NB4 (cell line): ENCODE data around the gene INSIG2.

ENCODE experiments used
- DNase-seq: peaks from one replicate; pipeline ENCODE4 v3.0.0; 2010; ENCODE audit warnings: low read depth
- H3K4me3 ChIP-seq: one replicate; pipeline ENCODE4 v1.5.1; 2011; ENCODE audit warnings: mild to moderate bottlenecking, low read depth, low read length, moderate library complexity
- MYC ChIP-seq: IDR thresholded peaks from 2 replicates; pipeline ENCODE4 v1.6.1; 2011; ENCODE audit warnings: low read depth, low read length
- POLR2A ChIP-seq: IDR thresholded peaks from 2 replicates; pipeline ENCODE4 v1.6.1; 2011; ENCODE audit warnings: mild to moderate bottlenecking; ENCODE audit not compliant: insufficient read length; ENCODE audit errors: extremely low read depth
- TF ChIP-seq, protein P1 (sequence below): IDR thresholded peaks from one replicate; pipeline ENCODE4 v1.5.1; 2012; ENCODE audit warnings: low read depth, low read length
- TF ChIP-seq, protein P2 (sequence below): IDR thresholded peaks from 2 replicates; pipeline ENCODE4 v1.6.1; 2011; ENCODE audit warnings: low read depth, low read length

Gene INSIG2

DNA sequence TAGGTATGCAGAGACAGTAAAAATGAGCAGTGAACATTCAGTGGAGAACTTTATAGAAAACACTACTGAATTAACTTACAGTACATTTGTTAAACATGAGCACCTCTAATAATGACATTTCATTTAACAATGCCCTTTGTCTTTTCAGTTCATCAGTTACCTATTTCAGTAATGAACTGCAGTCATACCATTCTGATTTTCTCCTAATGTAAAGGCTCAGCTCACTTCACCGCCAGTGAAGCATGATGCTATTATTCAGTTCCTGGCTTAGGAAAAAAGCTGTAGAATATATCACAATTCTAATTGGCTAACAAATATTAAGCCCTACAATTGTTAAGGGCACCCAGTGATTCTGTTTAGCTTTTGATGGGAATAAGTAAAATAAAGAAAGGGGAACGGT is 37.3 kb upstream of the INSIG2 start:
- TF ChIP-seq, protein P1, sequence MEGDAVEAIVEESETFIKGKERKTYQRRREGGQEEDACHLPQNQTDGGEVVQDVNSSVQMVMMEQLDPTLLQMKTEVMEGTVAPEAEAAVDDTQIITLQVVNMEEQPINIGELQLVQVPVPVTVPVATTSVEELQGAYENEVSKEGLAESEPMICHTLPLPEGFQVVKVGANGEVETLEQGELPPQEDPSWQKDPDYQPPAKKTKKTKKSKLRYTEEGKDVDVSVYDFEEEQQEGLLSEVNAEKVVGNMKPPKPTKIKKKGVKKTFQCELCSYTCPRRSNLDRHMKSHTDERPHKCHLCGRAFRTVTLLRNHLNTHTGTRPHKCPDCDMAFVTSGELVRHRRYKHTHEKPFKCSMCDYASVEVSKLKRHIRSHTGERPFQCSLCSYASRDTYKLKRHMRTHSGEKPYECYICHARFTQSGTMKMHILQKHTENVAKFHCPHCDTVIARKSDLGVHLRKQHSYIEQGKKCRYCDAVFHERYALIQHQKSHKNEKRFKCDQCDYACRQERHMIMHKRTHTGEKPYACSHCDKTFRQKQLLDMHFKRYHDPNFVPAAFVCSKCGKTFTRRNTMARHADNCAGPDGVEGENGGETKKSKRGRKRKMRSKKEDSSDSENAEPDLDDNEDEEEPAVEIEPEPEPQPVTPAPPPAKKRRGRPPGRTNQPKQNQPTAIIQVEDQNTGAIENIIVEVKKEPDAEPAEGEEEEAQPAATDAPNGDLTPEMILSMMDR: no peak
- TF ChIP-seq, protein P2, sequence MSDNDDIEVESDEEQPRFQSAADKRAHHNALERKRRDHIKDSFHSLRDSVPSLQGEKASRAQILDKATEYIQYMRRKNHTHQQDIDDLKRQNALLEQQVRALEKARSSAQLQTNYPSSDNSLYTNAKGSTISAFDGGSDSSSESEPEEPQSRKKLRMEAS: no peak
- TF ChIP-seq POLR2A (no peak), MYC (no peak)
- no peak overlapping the region for H3K4me3 ChIP-seq
- DNase-seq: no peak

DNA sequence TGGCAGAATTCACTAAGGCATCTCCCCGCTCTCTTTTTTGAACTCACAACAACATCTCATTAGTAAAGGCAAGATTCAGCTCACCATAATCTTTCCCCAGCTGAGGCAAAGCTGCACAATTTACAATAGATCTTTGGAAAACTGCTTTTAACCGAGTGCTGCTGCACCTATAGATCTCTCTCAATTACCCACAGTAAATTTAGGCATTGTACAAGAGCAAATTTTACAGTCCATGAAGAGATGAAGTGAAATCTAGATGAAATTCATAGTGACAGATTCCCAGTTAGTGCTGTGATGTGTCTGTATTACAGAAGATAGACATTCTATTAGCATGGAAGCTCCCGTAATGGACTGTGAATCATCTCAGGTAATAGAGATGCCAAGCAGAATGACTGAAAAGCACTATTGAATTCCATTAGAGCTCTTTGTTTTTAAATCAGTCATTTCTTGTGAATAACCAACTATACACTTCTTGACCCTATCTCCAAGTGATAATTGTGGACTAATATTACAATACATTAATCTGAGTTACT is 36.4 kb upstream of the INSIG2 start:
- no peak overlapping the region for H3K4me3 ChIP-seq
- TF ChIP-seq, protein P2: no peak
- TF ChIP-seq MYC: no peak
- TF ChIP-seq, protein P1: no peak
- TF ChIP-seq POLR2A: no peak
- no peak for DNase-seq

DNA sequence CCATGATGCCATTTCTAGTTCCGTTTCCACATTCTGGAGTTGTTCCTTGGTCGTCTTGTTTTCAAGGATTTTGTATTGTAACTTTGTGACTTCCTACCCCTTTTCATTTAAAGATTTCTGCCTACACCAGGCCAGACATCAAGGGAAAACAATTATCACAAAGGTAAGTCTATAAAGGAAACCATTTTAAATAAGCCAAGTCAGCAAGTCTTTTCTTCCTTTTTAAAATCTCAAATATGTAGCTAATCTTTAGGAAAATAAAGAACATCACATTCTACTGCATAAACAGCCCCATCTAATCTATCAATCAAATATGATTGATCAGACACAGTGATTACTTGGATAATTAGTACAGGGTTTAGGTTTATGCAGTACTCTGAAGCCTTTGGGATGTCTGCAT is 35.8 kb upstream of the INSIG2 start:
- no peak for TF ChIP-seq POLR2A
- no peak for TF ChIP-seq MYC
- TF ChIP-seq, protein P2: no peak
- TF ChIP-seq, protein P1: no peak
- no peak for DNase-seq
- H3K4me3 ChIP-seq: no peak overlapping the region

DNA sequence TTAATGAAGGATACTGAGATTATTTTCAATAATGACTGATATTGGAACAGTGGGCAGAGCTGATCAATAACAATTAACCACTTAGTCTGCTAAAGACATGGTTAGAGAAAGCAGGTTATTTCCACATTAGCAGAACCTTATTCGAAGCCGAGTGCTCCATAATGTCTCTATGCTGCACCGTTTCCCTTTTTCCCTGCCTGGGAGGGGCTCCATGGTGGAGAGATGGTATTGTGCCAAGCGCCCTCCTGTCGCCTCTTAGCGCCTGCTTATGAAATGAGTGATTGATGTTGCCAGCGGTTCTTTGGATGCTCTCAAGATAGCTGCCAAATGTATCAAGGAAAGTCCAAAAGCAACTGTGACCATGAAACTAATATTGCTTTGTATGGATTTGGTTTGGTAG is 34.6 kb upstream of the INSIG2 start:
- no peak overlapping the region for H3K4me3 ChIP-seq
- DNase-seq: no peak
- TF ChIP-seq MYC: no peak
- TF ChIP-seq, protein P2: no peak
- TF ChIP-seq, protein P1: no peak
- no peak for TF ChIP-seq POLR2A

DNA sequence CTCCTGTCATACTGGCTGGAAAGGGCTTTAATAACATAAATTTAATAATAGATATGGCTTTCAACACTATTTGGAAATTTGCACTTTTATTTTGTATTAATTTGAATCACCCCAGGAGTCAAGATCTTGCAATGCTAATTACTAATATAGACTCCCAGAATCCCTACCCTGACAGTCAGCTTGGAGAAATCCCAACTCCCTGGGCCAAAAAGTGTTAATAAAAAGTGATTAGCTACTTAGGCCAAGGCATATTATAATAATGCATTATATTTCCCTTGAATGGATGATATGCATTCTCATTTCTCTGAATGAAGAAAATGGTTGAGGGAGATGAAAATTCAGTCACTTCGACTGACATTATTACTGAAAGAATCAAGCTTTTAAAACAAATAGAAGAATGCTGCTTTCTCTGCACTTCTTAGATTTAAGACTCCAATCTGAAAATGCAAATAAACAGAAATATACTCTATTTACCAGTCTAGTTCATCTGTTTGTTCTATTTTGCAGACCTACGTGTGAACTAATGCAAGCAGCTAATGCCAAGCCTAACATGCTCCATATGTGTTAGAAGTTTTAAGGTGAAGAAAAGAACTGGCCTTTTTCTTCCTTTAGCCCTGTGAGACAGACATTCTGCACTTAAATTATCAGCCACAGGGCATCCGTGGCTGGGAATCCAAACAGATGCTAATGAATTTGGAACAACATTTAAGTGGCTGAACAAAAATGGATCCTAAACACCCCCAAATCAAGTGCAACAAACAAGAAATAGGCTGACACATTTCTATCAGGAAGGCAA is 33.9 kb upstream of the INSIG2 start:
- H3K4me3 ChIP-seq: no peak overlapping the region
- no peak for DNase-seq
- TF ChIP-seq, protein P2: no peak
- TF ChIP-seq, protein P1: no peak
- TF ChIP-seq MYC (no peak), POLR2A (no peak)
